Activated T-cell treated with anti-CD3 and anti-CD28 coated beads, Interleukin-2, amount 50 U/mL, for 24 hours (primary cell): ENCODE measurements around the gene RANBP10.

Source experiments
- DNase-seq: peaks from one replicate; pipeline ENCODE4 v3.0.0-alpha.2; 2020
- H3K27ac Mint-ChIP-seq: 2 replicates; pipeline ENCODE4 v1.8.0; 2020; ENCODE audit warnings: mild to moderate bottlenecking, mixed read lengths
- H3K27me3 Mint-ChIP-seq: 2 replicates; pipeline ENCODE4 v1.8.0; 2020; ENCODE audit warnings: mixed read lengths
- H3K36me3 Mint-ChIP-seq: 2 replicates; pipeline ENCODE4 v1.8.0; 2020; ENCODE audit warnings: low read depth, mixed read lengths
- H3K4me1 Mint-ChIP-seq: 2 replicates; pipeline ENCODE4 v1.8.0; 2020; ENCODE audit warnings: low read depth, mixed read lengths
- H3K4me3 Mint-ChIP-seq: 2 replicates; pipeline ENCODE4 v1.8.0; 2020; ENCODE audit warnings: mild to moderate bottlenecking, moderate library complexity, mixed read lengths
- H3K9me3 Mint-ChIP-seq: 2 replicates; pipeline ENCODE4 v1.8.0; 2020; ENCODE audit warnings: mixed read lengths

RANBP10 gene

DNA sequence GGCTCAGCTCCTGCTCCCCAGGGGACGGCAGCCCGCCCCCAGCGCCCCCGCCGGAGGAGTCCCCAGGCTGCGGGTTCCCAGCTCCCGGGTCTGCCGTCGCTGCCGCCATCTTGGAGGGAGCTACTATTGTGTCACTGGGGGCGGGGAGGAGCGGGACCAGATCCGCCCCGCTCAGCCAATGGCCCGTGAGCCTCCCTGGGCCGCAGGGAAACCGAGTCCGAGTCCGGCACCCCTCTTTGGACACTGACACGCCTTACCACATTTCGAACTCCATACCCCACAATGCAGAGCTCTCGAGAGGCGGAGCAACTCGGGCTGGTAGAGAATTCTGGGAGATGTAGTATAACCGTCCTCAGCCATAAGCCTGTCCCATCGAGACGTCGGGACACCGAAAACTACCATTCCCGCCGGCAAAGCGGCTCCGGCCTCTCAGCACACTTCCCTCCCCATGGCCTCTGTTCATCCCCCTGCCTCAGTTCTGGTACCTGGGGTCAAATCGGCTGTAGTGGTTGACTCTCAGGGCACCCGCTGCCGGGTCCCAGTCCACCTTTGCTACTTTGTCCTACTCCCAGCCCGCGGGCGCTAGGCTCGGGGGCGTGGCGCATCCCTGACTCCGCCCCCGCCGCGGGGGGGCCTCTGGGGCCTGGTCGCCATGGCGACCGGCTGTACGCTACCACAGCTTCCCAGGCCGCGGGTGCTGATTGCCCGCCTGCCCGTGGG is at the start of gene RANBP10, which contains the start of gene TSNAXIP1:
Gene RANBP10 (minus strand): TSS at position 133 of the 720 bp plus-strand sequence. CDS start 24 bp downstream, at position 109.
Gene TSNAXIP1 (plus strand): TSS at position 462 of the 720 bp plus-strand sequence. CDS start 261 bp downstream, outside the sequence.
- DNase-seq, result peak; percentile 93
- peaks cover 43% of the 10 kb centered on the region for H3K4me1 Mint-ChIP-seq
- H3K36me3 Mint-ChIP-seq, result peaks cover 46% of the 10 kb centered on the region
- H3K27me3 Mint-ChIP-seq, result no peaks in the 10 kb centered on the region
- peak within 1 kb of the TSS; percentile 93 for H3K4me3 Mint-ChIP-seq
- no peaks in the 10 kb centered on the region for H3K9me3 Mint-ChIP-seq
- H3K27ac Mint-ChIP-seq, result peak within 1 kb of the TSS; percentile 99

DNA sequence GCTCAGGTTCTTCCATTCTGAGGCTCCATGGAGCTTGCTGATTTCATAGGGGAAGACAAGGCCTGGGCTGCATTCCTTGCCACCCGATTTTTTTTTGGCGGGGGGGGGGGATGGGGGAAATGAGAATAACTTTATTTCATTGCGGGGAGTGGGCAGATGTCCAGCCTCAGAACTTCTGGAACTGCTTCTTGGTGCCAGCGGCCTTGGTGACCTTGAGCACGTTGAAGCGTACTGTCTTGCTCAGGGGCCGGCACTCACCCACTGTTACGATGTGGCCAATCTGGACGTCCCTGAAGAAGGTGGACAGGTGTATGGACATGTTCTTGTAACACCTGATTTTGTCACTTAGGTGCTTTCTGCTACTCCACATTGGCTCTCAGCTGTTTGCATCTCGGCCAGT is 49.4 kb upstream of the RANBP10 start:
- Mint-ChIP-seq H3K27ac (peak overlapping the region; percentile 26), H3K36me3 (peaks cover 64% of the 10 kb centered on the region), H3K9me3 (no peaks in the 10 kb centered on the region), H3K4me1 (peaks cover 47% of the 10 kb centered on the region), H3K27me3 (no peaks in the 10 kb centered on the region), H3K4me3 (no peak overlapping the region)
- DNase-seq, result no peak

GRCh38 chr16:67853670-67854069 is 47.3 kb upstream of the RANBP10 start:
- H3K27ac Mint-ChIP-seq, result no peak overlapping the region
- H3K4me1 Mint-ChIP-seq, result peaks cover 57% of the 10 kb centered on the region
- no peaks in the 10 kb centered on the region for H3K27me3 Mint-ChIP-seq
- no peak overlapping the region for H3K4me3 Mint-ChIP-seq
- no peaks in the 10 kb centered on the region for H3K9me3 Mint-ChIP-seq
- DNase-seq, result no peak
- peaks cover 64% of the 10 kb centered on the region for H3K36me3 Mint-ChIP-seq

DNA sequence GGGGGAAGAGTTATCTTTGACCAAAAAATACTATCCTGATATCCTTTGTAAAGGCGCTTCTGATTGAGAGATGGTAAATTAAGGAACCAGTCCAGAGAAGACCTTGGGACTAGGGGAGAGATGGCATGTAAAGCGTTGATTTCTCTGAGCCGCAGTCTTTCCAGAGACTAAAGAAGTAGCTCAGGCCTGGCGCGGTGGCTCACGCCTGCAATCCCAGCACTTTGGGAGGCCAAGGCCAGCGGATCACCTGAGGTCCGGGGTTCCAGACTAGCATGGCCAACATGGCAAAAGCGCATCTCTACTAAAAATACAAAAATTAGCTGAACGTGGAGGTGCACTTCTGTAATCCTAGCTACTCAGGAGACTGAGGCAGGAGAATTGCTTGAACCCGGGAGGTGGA is 41.8 kb upstream of the RANBP10 start:
- peaks cover 59% of the 10 kb centered on the region for H3K4me1 Mint-ChIP-seq
- peak overlapping the region; percentile 90 for H3K27ac Mint-ChIP-seq
- peak overlapping the region; percentile 93 for H3K4me3 Mint-ChIP-seq

DNA sequence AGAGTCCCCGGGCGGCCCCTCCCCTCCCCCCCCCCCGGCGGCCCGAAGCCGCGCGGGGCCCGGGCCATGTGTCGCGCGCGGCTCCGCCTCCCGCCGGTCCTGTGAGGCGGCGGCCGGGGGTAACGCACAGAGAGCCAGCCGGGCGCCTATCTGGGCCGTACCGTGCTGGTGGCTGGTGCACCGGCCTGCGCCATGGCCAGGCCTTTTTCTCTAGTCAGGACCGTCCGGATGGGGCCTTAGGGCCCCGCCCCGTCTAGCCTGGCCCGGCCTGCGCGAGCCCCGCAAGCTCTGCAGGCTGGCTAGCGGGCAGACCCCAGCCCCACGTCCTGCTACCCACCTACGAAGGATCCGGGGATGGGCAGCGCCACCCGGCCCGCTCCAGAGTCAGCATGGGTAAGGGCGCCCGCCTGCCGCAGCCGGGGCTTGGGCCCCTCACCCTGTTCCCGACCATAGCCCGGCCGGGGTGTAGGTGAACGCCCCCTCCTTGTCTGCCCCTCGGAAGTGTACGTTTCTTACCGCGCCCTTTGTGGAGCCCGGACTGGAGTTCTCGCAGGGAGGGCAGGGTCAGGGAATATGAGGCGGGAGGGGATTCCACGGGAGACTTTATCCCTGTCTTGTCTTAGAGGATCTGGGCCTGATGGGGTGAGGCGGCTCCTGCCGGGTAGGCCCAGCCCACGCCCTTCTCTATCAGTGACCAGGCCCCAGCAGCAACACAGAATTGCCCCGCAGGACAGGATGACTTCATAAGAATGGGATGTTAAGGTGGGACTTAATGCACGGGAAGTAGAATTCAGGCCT is 40.9 kb upstream of the RANBP10 start, which contains the start of gene CENPT:
Gene CENPT (minus strand): TSS at position 630 of the 798 bp plus-strand sequence. CDS start 13,834 bp downstream, outside the sequence.
- Mint-ChIP-seq H3K4me1 (peaks cover 59% of the 10 kb centered on the region), H3K4me3 (peak within 1 kb of the TSS; percentile 96), H3K9me3 (no peaks in the 10 kb centered on the region), H3K27me3 (no peaks in the 10 kb centered on the region), H3K27ac (peak within 1 kb of the TSS; percentile 94), H3K36me3 (peaks cover 70% of the 10 kb centered on the region)
- DNase-seq, result no peak

More for the DNA sequence above, 41.8 kb upstream of the RANBP10 start:
- DNase-seq, result no peak
- H3K27me3 Mint-ChIP-seq, result no peaks in the 10 kb centered on the region
- no peaks in the 10 kb centered on the region for H3K9me3 Mint-ChIP-seq
- peaks cover 63% of the 10 kb centered on the region for H3K36me3 Mint-ChIP-seq

- H3K27ac Mint-ChIP-seq, result peak within 1 kb of the TSS; percentile 94
- H3K9me3 Mint-ChIP-seq, result no peaks in the 10 kb centered on the region
- H3K36me3 Mint-ChIP-seq, result peaks cover 67% of the 10 kb centered on the region
- H3K27me3 Mint-ChIP-seq, result no peaks in the 10 kb centered on the region
- peak; percentile 98 for DNase-seq
- H3K4me3 Mint-ChIP-seq, result peak within 1 kb of the TSS; percentile 96
- H3K4me1 Mint-ChIP-seq, result peaks cover 62% of the 10 kb centered on the region
Measured at GRCh38 chr16:67846320-67847063, 40.1 kb upstream of the RANBP10 start, which contains the start of gene NUTF2. Gene NUTF2 (plus strand): TSS chr16:67846933. CDS start chr16:67865131, 18,198 bp downstream.

GRCh38 chr16:67846063-67846319 is 39.6 kb upstream of the RANBP10 start:
- H3K4me1 Mint-ChIP-seq, result peaks cover 62% of the 10 kb centered on the region
- H3K27ac Mint-ChIP-seq, result peak overlapping the region; percentile 94
- H3K4me3 Mint-ChIP-seq, result peak overlapping the region; percentile 96
- H3K9me3 Mint-ChIP-seq, result no peaks in the 10 kb centered on the region
- no peaks in the 10 kb centered on the region for H3K27me3 Mint-ChIP-seq
- DNase-seq, result no peak
- peaks cover 63% of the 10 kb centered on the region for H3K36me3 Mint-ChIP-seq

DNA sequence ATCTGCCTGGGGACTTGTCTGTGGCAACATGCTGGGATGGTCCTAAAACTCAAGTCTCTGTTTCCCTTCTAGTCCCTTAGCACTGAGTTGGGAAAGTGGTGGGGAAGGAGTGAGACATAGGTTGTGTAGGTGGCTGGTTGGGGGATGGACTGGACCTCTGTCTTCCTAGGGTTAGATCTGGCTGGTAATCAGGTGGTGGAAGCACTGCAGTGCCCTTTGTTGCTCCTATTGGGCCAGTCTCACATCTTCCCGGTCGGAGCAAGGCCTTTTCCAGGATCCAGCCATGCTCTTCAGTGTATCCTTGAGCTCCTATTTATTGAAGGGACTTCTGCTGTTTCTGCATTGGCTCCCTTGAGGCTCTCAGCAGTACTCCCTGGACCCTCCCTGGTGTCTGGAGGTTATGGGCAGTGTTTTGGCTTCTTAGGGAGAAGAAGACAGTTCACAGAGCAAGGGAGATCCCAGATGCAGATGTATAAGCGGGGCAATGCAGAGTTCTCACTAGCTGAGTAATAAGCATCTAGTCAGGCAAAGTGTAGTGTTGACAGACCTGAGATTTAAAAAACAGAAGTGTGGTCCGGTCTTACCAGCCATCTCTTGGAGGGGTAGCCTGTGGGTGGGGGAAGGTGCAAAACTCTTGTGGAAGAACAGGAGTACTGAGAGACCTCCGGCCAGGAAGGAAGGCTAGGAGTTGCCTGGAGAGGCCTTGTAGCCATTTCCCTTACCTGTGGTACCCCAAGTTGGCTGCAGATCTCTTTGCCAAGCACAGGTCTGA is 39.1 kb upstream of the RANBP10 start:
- peaks cover 59% of the 10 kb centered on the region for H3K4me1 Mint-ChIP-seq
- peak overlapping the region; percentile 94 for H3K27ac Mint-ChIP-seq
- peaks cover 59% of the 10 kb centered on the region for H3K36me3 Mint-ChIP-seq
- DNase-seq, result no peak
- H3K4me3 Mint-ChIP-seq, result peak overlapping the region; percentile 96
- no peaks in the 10 kb centered on the region for H3K27me3 Mint-ChIP-seq
- H3K9me3 Mint-ChIP-seq, result no peaks in the 10 kb centered on the region

- Mint-ChIP-seq H3K27ac (peak overlapping the region; percentile 95), H3K4me1 (peaks cover 53% of the 10 kb centered on the region), H3K27me3 (no peaks in the 10 kb centered on the region), H3K4me3 (peak overlapping the region; percentile 96), H3K36me3 (peaks cover 51% of the 10 kb centered on the region), H3K9me3 (no peaks in the 10 kb centered on the region)
- no peak for DNase-seq
Measured at GRCh38 chr16:67844497-67844896, 38.1 kb upstream of the RANBP10 start.

- Mint-ChIP-seq H3K27me3 (no peaks in the 10 kb centered on the region), H3K4me3 (peak overlapping the region; percentile 96), H3K9me3 (no peaks in the 10 kb centered on the region), H3K27ac (peak overlapping the region; percentile 95), H3K36me3 (peaks cover 44% of the 10 kb centered on the region), H3K4me1 (peaks cover 47% of the 10 kb centered on the region)
- no peak for DNase-seq
Measured at GRCh38 chr16:67843343-67843765, 37.0 kb upstream of the RANBP10 start.

DNA sequence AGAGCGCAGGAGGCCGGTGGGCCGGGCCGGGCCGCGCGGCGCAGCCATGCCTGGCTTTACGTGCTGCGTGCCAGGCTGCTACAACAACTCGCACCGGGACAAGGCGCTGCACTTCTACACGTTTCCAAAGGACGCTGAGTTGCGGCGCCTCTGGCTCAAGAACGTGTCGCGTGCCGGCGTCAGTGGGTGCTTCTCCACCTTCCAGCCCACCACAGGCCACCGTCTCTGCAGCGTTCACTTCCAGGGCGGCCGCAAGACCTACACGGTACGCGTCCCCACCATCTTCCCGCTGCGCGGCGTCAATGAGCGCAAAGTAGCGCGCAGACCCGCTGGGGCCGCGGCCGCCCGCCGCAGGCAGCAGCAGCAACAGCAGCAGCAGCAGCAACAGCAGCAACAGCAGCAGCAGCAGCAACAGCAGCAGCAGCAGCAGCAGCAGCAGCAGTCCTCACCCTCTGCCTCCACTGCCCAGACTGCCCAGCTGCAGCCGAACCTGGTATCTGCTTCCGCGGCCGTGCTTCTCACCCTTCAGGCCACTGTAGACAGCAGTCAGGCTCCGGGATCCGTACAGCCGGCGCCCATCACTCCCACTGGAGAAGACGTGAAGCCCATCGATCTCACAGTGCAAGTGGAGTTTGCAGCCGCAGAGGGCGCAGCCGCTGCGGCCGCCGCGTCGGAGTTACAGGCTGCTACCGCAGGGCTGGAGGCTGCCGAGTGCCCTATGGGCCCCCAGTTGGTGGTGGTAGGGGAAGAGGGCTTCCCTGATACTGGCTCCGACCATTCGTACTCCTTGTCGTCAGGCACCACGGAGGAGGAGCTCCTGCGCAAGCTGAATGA is 36.4 kb upstream of the RANBP10 start:
- peaks cover 41% of the 10 kb centered on the region for H3K4me1 Mint-ChIP-seq
- no peaks in the 10 kb centered on the region for H3K27me3 Mint-ChIP-seq
- H3K9me3 Mint-ChIP-seq, result no peaks in the 10 kb centered on the region
- H3K27ac Mint-ChIP-seq, result peak overlapping the region; percentile 95
- peaks cover 41% of the 10 kb centered on the region for H3K36me3 Mint-ChIP-seq
- peak; percentile 79 for DNase-seq
- peak overlapping the region; percentile 96 for H3K4me3 Mint-ChIP-seq

- H3K4me3 Mint-ChIP-seq, result peak within 1 kb of the TSS; percentile 96
- peaks cover 36% of the 10 kb centered on the region for H3K36me3 Mint-ChIP-seq
- H3K9me3 Mint-ChIP-seq, result no peaks in the 10 kb centered on the region
- H3K4me1 Mint-ChIP-seq, result peaks cover 38% of the 10 kb centered on the region
- H3K27ac Mint-ChIP-seq, result peak within 1 kb of the TSS; percentile 99
- peak; percentile 97 for DNase-seq
- no peaks in the 10 kb centered on the region for H3K27me3 Mint-ChIP-seq
Measured at GRCh38 chr16:67841816-67842508, 35.6 kb upstream of the RANBP10 start, which contains the start of gene THAP11. Gene THAP11 (plus strand): TSS chr16:67842320. CDS start chr16:67842555, 235 bp downstream.
